Peyer's patch (tissue), 4 donors: ENCODE measurements around the gene ELL2.

Source experiments
- CTCF ChIP-seq, 6 experiments: fragments of 450-650 bp in 4 of 6; fragments of 200-600 bp in 2 of 6; sonication (generic) in 1 of 6; IDR thresholded peaks; one replicate each; pipeline ENCODE4 v1.5.1; 2017 to 2019; ENCODE audit warnings: antibody characterized with exemption in 6 of 6, mild to moderate bottlenecking in 3 of 6, moderate library complexity in 1 of 6
- POLR2A ChIP-seq, 2 donors: fragments of 450-650 bp; IDR thresholded peaks; one replicate each; pipeline ENCODE4 v1.5.1; 2017; ENCODE audit warnings: antibody characterized with exemption in 2 of 2, mild to moderate bottlenecking in 2 of 2, moderate library complexity in 2 of 2

- no peak for TF ChIP-seq CTCF (IDR thresholded peaks at IDR 0.05)
- TF ChIP-seq POLR2A (IDR thresholded peaks at IDR 0.05): no peak
Measured at GRCh38 chr5:95939465-95939864, 22.2 kb downstream of the ELL2 start.
